ENCODE data around the gene CYP4F12. TPM values are rescaled to one million over a fixed set of nuclear protein-coding genes. Genes with fewer than 3 reads are reported as not detected.

CYP4F12 gene
- total and polyA plus RNA-seq, 2 of the 8 experiments (the other 6 are each of a cell fraction or from before 2014, with no cell fraction given) = not detected

DNA sequence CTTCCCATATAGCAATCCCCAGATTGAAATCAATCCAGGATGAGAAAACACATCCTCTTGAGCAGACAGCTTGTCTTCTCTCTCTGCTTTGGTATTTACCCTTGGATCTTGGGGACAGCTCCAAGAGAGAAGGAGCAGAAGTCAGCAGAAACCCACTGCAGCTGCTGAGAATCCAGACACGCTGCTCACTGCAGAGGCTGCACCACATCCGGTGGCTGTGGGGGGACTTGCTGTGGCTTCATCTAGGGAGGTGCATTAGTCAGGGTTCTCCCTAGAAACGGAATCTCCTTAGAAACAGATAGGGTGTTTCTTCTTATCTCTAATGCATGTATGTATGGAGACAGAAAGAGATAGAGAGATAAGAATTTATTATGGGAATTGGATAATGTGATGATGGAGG, 2.7 kb downstream of the CYP4F12 start (continued):
- TF ChIP-seq CHD7 (IDR thresholded peaks at IDR 0.05; ENCODE audit: insufficient replicate concordance, low read length) = no peak
- TF ChIP-seq FOSL1 (IDR thresholded peaks at IDR 0.05; ENCODE audit: insufficient read depth, low read depth, low read length) = no peak
- no peak for TF ChIP-seq MAX (IDR thresholded peaks at IDR 0.05)
- no peak for TF ChIP-seq EP300 (IDR thresholded peaks at IDR 0.05; ENCODE audit: borderline replicate concordance in 1 of 2, low read depth in 2 of 2, low read length in 2 of 2)
- TF ChIP-seq, protein P1, sequence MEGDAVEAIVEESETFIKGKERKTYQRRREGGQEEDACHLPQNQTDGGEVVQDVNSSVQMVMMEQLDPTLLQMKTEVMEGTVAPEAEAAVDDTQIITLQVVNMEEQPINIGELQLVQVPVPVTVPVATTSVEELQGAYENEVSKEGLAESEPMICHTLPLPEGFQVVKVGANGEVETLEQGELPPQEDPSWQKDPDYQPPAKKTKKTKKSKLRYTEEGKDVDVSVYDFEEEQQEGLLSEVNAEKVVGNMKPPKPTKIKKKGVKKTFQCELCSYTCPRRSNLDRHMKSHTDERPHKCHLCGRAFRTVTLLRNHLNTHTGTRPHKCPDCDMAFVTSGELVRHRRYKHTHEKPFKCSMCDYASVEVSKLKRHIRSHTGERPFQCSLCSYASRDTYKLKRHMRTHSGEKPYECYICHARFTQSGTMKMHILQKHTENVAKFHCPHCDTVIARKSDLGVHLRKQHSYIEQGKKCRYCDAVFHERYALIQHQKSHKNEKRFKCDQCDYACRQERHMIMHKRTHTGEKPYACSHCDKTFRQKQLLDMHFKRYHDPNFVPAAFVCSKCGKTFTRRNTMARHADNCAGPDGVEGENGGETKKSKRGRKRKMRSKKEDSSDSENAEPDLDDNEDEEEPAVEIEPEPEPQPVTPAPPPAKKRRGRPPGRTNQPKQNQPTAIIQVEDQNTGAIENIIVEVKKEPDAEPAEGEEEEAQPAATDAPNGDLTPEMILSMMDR (IDR thresholded peaks at IDR 0.05; ENCODE audit: control extremely low read depth in 1 of 3, insufficient read depth in 1 of 3, low read depth in 1 of 3, low read length in 3 of 3) = no peak
- TF ChIP-seq SAP30 (IDR thresholded peaks at IDR 0.05; ENCODE audit: insufficient read depth, insufficient replicate concordance, low read length) = no peak
- TF ChIP-seq SIX5 (IDR thresholded peaks at IDR 0.05; ENCODE audit: low read depth, low read length) = no peak
- TF ChIP-seq RBBP5 (IDR thresholded peaks at IDR 0.05; ENCODE audit: borderline replicate concordance, low read depth, low read length) = no peak
